ENCODE data around the gene KCNAB3.

Gene KCNAB3

DNA sequence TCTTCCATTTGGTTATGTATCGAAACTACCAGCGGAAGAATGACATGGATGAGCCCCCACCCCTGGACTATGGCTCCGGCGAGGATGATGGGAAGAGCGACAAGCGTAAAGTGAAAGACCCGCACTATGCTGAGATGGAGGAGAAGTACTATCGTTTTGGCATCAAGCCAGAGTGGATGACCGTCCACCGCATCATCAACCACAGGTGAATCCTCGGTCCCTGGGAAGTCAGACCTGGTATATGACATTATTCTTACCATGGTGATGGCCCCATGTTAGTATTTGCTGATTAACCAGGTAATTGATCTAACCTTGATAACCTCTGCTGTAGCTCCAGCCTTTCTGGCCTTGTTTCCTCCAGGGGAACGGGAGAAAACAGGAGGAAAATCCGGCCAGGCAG lies 32.6 kb downstream of the KCNAB3 start:
- DNase-seq = no peak

GRCh38 chr17:7894866-7895265 lies 34.8 kb downstream of the KCNAB3 start:
- DNase-seq = no peak

GRCh38 chr17:7894226-7894625 lies 35.4 kb downstream of the KCNAB3 start:
- no peak for DNase-seq

- no peak for DNase-seq
Measured at GRCh38 chr17:7893187-7893880, 36.3 kb downstream of the KCNAB3 start.

GRCh38 chr17:7889166-7889955 lies 40.3 kb downstream of the KCNAB3 start:
- peak; percentile 78 for DNase-seq

DNA sequence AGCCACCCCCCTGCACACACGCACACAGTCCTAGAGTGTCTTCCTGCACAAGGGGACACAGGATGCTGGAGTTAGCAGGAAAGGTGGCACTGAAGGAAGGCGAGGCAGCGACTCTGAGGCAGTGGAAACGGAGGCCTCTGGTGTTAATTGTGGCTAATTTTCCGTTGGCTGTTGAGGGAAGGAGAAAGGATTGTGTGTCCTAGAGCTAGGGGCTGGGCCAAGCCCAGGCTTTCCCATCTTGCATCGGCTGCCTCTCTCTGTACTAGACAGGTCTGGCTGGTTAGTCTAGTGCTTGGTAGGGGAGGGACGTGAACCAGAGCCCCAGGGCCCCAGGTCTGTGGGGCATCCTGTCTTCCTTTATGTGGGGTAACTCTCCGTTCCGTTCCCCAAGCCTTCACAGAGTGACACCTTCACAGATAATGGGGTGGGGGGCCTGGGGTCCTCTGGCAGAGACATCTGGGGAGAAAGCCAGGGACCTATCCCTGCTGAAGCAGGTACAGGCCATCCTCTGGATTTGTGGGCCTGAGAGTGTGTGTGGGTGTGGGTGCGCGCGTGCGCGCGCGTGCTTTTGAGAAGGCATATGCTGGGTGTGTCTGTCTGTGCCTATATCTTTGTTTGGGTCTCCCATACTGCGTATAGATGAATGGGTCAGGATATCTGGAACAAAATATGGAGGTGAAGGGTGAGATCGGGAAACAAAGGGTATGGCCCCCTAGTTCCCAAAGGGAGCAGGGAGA lies 41.3 kb downstream of the KCNAB3 start, which contains the start of gene CHD3:
CHD3 (plus strand) TSS at position 606 of the 737 bp plus-strand sequence. CDS start 212 bp downstream, outside the sequence.
- peak; percentile 86 for DNase-seq

DNA sequence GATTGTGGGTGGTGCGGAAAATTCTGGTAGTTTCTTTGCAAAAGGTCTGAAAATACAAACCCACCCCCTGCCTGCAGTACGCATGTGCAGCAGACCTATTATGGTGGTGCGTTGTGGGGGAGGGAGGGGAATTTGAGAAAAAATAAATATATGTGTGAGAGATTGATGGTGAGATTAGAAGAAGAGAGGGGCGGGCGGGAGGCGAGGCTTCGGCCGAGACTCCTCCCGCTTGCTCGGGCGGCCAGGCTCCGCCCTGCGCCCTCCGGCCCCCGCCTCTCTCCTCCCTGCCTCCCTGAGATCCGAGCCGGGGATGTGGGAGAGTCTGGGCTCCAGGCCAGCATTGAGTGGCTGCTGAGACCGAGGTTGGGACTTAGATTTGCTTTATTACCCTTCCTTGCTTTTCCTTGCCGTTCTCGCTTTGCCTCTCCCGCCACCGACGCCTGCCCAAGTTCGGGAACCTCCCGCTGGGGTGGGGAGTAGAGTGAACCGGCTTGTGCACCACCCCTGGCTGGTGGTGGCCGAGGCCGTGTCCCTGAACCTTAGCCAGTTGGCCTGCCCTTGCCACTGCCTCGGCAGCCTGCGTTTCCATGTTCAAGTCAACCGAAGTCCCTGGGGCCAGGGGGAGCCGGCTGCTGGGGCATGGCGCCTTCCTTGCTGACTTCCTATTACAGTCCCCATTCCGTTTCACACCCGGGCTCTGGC lies 42.0 kb downstream of the KCNAB3 start:
- DNase-seq = peak; percentile 96

DNA sequence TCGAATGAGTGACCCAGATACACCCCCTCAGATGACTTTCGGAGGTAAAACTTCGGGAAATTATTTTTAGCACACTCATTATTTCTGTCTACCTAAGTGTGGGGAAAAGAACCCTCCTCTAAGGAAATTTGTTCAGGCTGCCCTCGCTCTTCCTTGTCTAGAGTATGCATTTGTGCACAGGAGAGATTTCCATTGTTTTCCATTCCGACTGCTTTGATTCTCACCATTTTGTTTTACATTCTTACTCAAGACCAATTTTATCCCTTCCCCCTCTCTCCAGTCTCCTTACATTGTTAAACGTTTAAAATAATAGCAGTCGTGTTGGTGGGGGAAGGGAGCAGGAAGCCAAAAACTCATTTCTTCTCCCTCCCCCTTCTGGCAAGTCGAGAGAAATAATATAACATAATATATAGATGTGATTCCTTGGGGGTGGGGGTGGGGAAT lies 42.6 kb downstream of the KCNAB3 start:
- no peak for DNase-seq

DNA sequence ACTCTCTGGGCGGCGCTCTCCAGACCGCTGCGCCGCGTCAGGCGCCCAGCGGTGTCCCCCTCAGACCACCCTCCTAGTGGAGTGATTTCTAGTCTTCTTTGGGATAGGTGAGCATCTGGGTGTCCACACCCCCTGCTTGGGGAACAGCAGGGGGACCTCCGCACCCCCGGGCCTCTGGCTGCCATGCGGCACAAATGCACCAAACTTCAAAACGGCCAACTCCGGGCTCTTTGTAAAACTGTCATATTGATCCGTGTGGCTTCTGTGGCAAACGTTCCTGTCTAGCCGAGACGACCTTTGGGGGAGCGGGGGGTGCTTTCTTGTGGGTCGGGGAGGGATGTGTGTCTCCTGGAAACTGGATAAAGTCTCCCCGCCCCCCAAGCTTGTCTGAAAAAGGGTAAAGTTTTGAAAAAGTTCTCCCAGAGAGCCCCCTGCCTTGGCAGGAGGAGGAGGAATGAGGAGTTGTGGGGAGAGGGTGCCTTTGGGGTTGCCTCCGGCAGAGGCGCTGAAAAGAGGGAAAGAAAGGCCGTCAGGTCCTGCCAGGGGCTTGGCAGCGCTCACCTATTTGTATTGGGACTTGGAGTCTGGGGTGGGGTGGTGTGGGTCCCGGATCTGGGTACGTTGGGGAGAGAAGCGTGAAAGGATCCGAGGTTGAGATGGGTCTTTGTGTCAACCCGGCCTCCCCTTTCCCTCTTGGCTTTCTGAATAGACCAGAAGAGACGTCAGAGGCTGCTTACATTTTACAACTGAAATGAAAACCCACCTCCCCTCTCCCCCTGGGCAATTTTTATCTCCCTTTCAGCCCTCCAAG lies 43.2 kb downstream of the KCNAB3 start:
- DNase-seq = peak; percentile 84

DNA sequence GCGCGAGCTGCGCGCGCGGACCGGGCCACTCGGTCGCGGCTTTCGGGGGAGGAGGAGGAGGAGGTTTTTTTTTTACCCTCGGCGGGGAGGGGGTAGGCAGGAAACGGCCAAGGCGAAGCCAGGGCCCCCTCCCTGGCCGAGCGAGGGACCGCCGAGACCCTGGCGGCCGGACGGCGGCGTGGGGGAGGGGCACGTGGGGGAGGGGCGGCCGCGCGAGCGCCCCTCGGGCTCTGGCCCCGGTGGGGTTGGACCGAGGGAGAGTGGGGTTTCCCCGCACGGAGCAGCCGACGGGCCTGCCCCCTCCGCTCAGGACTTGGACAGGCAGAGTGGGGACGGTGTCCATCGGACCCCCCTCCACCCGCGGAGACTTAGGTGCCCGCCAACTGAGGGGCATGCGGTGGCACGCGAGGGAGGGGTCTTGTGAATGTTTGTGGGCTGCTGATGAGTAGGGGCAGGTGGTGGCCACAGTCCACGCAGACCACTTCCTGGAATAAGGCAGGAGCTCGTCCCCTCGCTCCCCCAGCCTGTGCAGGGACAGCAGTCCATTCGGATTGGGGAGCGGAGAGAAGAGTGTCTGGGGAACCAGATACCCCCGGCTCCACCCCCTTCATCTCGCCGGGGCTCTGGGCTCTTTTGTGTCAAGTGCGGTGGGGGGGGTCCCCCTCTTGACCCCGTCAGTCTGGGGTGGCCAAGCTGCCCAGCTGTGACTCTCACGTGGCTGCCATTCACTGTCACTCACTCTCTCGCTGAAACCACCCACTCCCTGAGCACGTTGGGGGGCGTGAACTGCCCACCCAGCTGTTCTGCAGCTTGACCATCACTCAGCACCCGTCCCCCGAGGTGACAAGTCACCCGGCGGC lies 44.1 kb downstream of the KCNAB3 start:
- peak; percentile 80 for DNase-seq

DNA sequence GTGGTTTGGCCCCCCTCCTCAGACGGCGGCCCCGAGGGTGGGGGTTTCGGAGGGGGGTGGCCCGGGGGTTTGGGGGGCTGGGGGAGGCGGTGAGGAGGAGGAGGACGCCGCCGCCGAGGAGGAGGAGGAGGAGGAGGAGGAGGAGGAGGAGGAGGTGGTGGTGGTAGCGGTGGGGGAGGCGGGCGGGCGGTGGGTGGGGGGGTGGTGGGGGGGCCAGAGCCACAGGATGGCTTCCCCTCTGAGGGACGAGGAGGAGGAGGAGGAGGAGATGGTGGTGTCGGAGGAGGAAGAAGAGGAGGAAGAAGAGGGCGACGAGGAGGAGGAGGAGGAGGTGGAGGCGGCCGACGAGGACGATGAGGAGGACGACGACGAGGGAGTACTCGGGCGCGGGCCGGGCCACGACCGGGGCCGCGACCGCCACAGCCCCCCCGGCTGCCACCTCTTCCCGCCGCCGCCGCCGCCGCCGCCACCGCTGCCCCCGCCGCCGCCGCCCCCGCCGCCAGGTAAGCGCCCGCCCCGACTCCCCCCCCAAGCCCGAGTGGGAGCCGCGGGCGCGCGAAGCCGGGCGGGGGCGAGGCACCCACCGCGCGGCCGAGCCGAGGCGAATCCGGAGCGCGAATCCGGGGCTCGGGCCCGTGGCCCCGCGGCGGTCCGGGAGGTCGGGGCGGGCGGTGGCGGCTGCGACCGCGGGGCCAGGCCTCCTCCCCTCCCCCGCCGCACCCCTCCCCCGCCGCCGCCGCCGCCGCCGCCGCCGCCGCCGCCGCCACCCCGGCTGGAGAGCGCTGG lies 44.9 kb downstream of the KCNAB3 start:
- DNase-seq = peak; percentile 82

DNA sequence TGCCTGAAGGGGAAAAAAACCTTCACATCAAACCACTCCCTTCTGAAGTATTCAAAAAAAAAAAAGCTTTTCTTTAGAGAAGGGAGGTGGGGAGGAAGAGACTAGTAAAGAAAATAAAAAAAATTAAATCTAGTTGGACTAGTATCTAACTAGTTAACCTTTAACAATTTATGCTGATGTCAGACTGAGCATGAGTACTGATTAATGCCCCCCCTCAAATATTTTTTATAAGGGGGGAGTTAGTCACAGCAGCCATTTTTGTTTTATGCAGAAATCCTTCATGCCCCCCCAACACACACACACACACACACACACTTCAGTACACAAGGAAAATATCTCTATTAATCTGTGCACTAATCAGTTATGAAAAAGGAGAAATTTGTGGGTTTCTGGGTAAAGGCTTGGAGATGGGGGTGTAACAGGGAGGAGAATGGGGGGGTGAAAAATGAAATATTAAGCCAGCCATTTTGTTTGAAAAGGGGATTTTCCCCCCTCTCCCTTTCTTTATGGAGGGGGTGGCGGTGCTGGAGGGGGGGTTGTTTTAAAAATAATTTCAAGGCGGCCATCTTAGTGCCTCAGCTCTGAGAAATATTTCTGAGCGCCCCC lies 45.8 kb downstream of the KCNAB3 start:
- DNase-seq = peak; percentile 75

- DNase-seq = no peak
Measured at GRCh38 chr17:7882629-7883028, 47.0 kb downstream of the KCNAB3 start.

- no peak for DNase-seq
Measured at GRCh38 chr17:7882068-7882467, 47.6 kb downstream of the KCNAB3 start.

GRCh38 chr17:7881276-7882054 lies 48.2 kb downstream of the KCNAB3 start:
- DNase-seq = no peak

- no peak for DNase-seq
Measured at GRCh38 chr17:7880076-7880868, 49.4 kb downstream of the KCNAB3 start.

DNA sequence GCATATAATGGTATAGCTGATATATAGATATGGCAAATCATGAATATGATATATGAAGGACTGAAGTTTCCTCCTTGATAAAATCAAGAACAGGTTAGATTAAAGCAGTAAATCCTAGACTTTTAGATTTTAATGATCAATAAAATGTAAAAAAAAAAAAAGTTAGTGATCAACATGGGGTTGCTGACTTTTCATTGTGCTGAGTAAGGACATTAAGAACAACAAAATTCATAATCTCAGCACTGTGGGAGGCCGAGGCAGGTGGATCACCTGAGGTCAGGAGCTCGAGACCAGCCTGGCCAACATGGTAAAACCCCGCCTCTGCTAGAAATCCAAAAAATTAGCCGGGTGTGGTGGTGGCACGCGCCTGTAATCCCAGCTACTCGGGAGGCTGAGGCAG lies 51.4 kb downstream of the KCNAB3 start:
- no peak for DNase-seq

DNA sequence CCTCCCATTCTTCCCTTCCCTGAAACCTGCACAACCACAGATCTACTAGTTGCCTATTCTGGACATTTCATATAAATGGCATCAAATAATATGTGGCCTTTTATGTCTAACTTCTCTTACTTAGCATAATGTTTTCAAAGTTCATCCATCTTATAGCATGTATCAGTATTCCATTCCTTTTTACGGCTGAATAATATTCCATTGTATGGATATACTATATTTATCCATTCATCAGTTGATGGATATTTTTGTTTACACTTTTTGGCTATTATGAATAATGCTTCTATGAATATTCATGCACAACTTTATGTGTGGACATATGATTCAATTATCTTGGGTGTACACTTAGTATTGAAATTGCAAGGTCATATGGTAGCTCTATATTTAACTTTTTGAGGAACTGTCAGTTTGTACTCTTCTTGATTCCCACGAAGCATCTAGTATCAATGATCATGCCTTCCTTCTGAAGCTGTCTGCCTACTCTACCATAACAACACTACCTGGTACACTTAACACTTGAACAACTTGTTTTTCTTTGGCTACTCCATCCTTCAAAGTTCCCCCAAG lies 53.8 kb downstream of the KCNAB3 start:
- no peak for DNase-seq

All from activated effector memory CD4-positive, alpha-beta T cell treated with anti-CD3 and anti-CD28 coated beads, Interleukin-2, amount 50 U/mL, for 16 hours (primary cell).